Measurements from ENCODE around the gene TGFBR3.

TGFBR3 gene

GRCh38 chr1:91885716-91886506 is at the start of gene TGFBR3:
Gene TGFBR3, minus strand, starts transcription at chr1:91886151. Its CDS starts 24,620 bp downstream, at chr1:91861531.
- no peaks in the 10 kb centered on the region for H3K36me3 ChIP-seq
- peaks cover 17 to 22% of the 10 kb centered on the region in 2 experiments for H3K4me1 ChIP-seq (ENCODE audit: control insufficient read depth in 1 of 2, insufficient read depth in 1 of 2, low read depth in 1 of 2, low read length in 1 of 2)
- H3K27me3 ChIP-seq: peaks cover 97% of the 10 kb centered on the region
- H3K9me3 ChIP-seq: no peaks in the 10 kb centered on the region
- TF ChIP-seq CTCF (IDR thresholded peaks at IDR 0.05): no peak
- peak within 1 kb of the TSS; percentile 43 to 62 for H3K4me3 ChIP-seq (ENCODE audit: low read depth in 1 of 2, low read length in 1 of 2)
- H3K27ac ChIP-seq: no peak within 1 kb of the TSS

GRCh38 chr1:91929250-91929649 is 43.3 kb upstream of the TGFBR3 start:
- H3K27ac ChIP-seq: no peak overlapping the region
- H3K36me3 ChIP-seq: no peaks in the 10 kb centered on the region
- no peak for TF ChIP-seq CTCF (IDR thresholded peaks at IDR 0.05)
- no peaks in the 10 kb centered on the region for H3K27me3 ChIP-seq
- H3K4me1 ChIP-seq (ENCODE audit: control insufficient read depth in 1 of 2, insufficient read depth in 1 of 2, low read depth in 1 of 2, low read length in 1 of 2): no peaks in the 10 kb centered on the region
- H3K9me3 ChIP-seq: no peaks in the 10 kb centered on the region
- H3K4me3 ChIP-seq (ENCODE audit: low read depth in 1 of 2, low read length in 1 of 2): no peak overlapping the region

GRCh38 chr1:91928026-91928425 is 42.1 kb upstream of the TGFBR3 start:
- H3K27ac ChIP-seq: no peak overlapping the region
- no peak for TF ChIP-seq CTCF (IDR thresholded peaks at IDR 0.05)
- no peak overlapping the region for H3K4me3 ChIP-seq (ENCODE audit: low read depth in 1 of 2, low read length in 1 of 2)
- H3K4me1 ChIP-seq (ENCODE audit: control insufficient read depth in 1 of 2, insufficient read depth in 1 of 2, low read depth in 1 of 2, low read length in 1 of 2): no peaks in the 10 kb centered on the region
- H3K27me3 ChIP-seq: no peaks in the 10 kb centered on the region
- H3K36me3 ChIP-seq: no peaks in the 10 kb centered on the region
- no peaks in the 10 kb centered on the region for H3K9me3 ChIP-seq

- Histone ChIP-seq H3K27me3 (no peaks in the 10 kb centered on the region), H3K36me3 (no peaks in the 10 kb centered on the region), H3K27ac (no peak overlapping the region), H3K4me1 (ENCODE audit: control insufficient read depth in 1 of 2, insufficient read depth in 1 of 2, low read depth in 1 of 2, low read length in 1 of 2) (no peaks in the 10 kb centered on the region), H3K4me3 (ENCODE audit: low read depth in 1 of 2, low read length in 1 of 2) (no peak overlapping the region), H3K9me3 (no peaks in the 10 kb centered on the region)
- TF ChIP-seq CTCF (IDR thresholded peaks at IDR 0.05): no peak
Measured at GRCh38 chr1:91925644-91926435, 39.9 kb upstream of the TGFBR3 start.

GRCh38 chr1:91924146-91924545 is 38.2 kb upstream of the TGFBR3 start:
- H3K4me1 ChIP-seq (ENCODE audit: control insufficient read depth in 1 of 2, insufficient read depth in 1 of 2, low read depth in 1 of 2, low read length in 1 of 2): no peaks in the 10 kb centered on the region
- no peak overlapping the region for H3K27ac ChIP-seq
- no peak for TF ChIP-seq CTCF (IDR thresholded peaks at IDR 0.05)

More at GRCh38 chr1:91924146-91924545, 38.2 kb upstream of the TGFBR3 start:
- no peaks in the 10 kb centered on the region for H3K36me3 ChIP-seq
- H3K9me3 ChIP-seq: no peaks in the 10 kb centered on the region
- H3K27me3 ChIP-seq: no peaks in the 10 kb centered on the region
- no peak overlapping the region for H3K4me3 ChIP-seq (ENCODE audit: low read depth in 1 of 2, low read length in 1 of 2)
